Omental fat pad (tissue), 4 donors: ENCODE results near the gene FAM3B. TPM values are rescaled to one million over a fixed set of nuclear protein-coding genes. Genes with fewer than 3 reads are reported as not detected.

Source experiments
- ATAC-seq: fragments of 150-250 bp; one replicate; pipeline ENCODE4 v1.9.1; 2016; ENCODE audit warnings: mild to moderate bottlenecking, moderate library complexity; ENCODE audit not compliant: low FRiP score
- DNase-seq: peaks from one replicate; pipeline ENCODE4 v3.0.0-alpha.2; 2019; ENCODE audit warnings: low spot score
- total RNA-seq, 4 donors: library from RNA; depleted of rRNA; stranded (reverse); fragments of >200 nt; gene quantifications; one replicate each; pipeline ENCODE4 v1.1.0, GENCODE V29; 2016
- TF ChIP-seq, protein P1 (sequence below), 3 donors: fragments of 450-650 bp; IDR thresholded peaks; one replicate each; pipeline ENCODE4 v1.5.1; 2016 to 2017; ENCODE audit warnings: antibody characterized with exemption in 3 of 3, mild to moderate bottlenecking in 3 of 3, moderate library complexity in 2 of 3

Gene FAM3B
- total RNA-seq, 4 donors from 2014 or later: 0.72 to 1.8 (median 1.2) TPM; not detected in 1

GRCh38 chr21:41342035-41342434 lies 25.4 kb downstream of the FAM3B start:
- ATAC-seq (no peak), DNase-seq (no peak)
- TF ChIP-seq, protein P1, sequence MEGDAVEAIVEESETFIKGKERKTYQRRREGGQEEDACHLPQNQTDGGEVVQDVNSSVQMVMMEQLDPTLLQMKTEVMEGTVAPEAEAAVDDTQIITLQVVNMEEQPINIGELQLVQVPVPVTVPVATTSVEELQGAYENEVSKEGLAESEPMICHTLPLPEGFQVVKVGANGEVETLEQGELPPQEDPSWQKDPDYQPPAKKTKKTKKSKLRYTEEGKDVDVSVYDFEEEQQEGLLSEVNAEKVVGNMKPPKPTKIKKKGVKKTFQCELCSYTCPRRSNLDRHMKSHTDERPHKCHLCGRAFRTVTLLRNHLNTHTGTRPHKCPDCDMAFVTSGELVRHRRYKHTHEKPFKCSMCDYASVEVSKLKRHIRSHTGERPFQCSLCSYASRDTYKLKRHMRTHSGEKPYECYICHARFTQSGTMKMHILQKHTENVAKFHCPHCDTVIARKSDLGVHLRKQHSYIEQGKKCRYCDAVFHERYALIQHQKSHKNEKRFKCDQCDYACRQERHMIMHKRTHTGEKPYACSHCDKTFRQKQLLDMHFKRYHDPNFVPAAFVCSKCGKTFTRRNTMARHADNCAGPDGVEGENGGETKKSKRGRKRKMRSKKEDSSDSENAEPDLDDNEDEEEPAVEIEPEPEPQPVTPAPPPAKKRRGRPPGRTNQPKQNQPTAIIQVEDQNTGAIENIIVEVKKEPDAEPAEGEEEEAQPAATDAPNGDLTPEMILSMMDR (IDR thresholded peaks at IDR 0.05): no peak

- TF ChIP-seq, protein P1 (IDR thresholded peaks at IDR 0.05): no peak
- ATAC-seq (no peak), DNase-seq (no peak)
These were observed 27.5 kb downstream of the FAM3B start for GRCh38 chr21:41344146-41344545.

DNA sequence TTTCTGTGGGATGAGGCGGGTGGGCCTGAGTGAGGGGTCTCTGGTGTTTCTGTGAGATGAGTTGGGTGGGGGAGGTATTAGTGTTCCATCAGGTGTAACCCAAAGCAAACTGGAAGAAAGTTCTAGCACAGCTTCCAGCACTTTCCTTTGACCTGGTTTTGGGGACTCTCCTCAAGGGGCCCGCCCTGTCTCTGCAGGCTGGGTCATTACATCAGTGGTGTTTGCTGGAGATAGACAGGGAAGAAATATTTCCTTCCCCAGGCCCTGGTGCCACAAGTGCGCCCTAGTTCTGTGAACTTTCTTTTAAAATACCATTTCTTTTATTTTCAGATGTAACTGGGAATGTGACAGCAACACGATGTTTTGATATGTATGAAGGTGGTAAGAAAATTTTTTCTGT lies 28.8 kb downstream of the FAM3B start:
- no peak for DNase-seq
- TF ChIP-seq, protein P1 (IDR thresholded peaks at IDR 0.05): no peak
- ATAC-seq: no peak

- TF ChIP-seq, protein P1 (IDR thresholded peaks at IDR 0.05): no peak
- DNase-seq (no peak), ATAC-seq (no peak)
These were observed 29.5 kb downstream of the FAM3B start for GRCh38 chr21:41345934-41346685.

DNA sequence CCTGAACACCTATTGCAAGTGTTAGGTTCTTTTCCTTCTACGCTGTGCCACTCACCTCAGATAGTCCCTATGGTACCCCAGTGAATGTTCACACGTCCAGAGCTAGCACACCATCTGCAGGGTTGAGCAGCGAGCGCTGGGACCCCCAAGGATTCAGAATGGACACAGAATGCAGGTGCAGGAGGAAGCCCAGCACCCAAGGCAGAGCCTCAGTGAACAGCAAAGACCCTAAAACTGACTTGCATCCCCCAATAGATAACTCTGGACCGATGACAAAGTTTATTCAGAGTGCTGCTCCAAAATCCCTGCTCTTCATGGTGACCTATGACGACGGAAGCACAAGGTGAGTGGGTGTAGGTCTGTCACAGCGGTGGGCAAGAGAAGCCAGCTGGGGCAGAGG lies 30.2 kb downstream of the FAM3B start:
- ATAC-seq (no peak), DNase-seq (no peak)
- TF ChIP-seq, protein P1 (IDR thresholded peaks at IDR 0.05): no peak

GRCh38 chr21:41348434-41348833 lies 31.8 kb downstream of the FAM3B start:
- ATAC-seq (no peak), DNase-seq (no peak)
- TF ChIP-seq, protein P1 (IDR thresholded peaks at IDR 0.05): no peak

DNA sequence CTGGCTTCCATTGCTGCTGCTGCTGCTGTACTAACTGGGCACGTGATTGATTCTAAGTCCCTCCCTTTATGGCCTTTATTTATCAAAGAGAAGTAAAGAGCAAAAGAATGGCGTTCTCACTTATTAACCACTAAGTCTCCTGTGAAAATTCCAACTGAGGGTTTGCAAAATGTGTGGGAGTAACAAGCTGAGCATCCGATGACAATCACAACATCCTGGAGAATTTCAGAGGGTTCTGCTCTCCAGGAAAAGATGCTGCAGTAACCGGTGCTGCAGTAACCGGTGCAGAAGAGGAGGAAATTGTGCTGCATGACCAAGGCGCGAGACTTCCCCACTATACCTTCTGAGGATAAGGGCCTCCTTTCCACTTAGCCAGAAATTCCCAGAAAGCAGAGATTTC lies 32.5 kb downstream of the FAM3B start:
- TF ChIP-seq, protein P1 (IDR thresholded peaks at IDR 0.05): no peak
- ATAC-seq (no peak), DNase-seq (no peak)
